B cell (primary cell): ENCODE results near the gene MBIP.

Experiments used
- CTCF ChIP-seq: fragments of 200-600 bp; IDR thresholded peaks from one replicate; pipeline ENCODE4 v1.8.0; 2022; ENCODE audit warnings: antibody characterized with exemption, mild to moderate bottlenecking
- EZH2 ChIP-seq: IDR thresholded peaks from 2 replicates; pipeline ENCODE4 v1.6.1; 2012; ENCODE audit warnings: borderline replicate concordance, low read depth, mild to moderate bottlenecking, moderate library complexity, low read length; ENCODE audit not compliant: insufficient read depth, poor library complexity, severe bottlenecking

DNA sequence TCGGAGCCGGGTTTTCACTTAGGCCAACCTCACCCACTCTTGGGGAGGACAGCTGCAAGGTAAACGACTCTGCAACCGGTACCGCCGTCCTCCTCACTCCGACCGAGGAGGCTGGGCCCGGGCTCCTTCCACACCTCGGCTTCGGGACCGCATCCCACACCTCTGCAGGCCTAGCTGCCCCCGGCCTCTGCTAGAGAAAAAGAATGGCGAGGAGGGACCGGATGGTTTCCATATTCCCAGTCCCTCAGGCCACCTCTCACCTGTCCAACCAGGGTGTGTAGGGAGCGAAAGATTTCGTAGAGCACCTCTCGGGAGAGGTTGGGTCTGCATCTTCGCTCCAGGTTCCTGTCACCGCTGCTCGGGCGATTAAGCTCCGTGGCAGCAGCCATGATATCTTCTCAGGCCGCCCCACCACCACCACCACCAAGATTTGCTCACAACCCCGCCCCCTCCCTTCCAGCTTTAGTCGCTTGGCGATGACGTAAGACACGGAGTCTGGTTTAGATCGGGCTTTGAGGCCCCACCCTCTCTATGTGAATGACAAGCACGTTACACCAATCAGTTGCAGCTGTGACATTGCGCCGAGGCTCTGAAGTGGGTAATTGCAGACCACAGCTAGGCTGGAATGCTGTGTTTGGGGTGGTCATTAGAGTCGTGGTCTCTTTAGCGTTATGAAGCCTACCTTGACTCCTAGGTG is at the start of gene MBIP:
- no peak for TF ChIP-seq CTCF
- TF ChIP-seq EZH2, result no peak
